ENCODE measurements around the gene SUMF1.
"Not testable (repeated sequence)": the region's sequence is repeated elsewhere in the genome, so short reads cannot be mapped to it uniquely, and the experiment has no call there.

Gene SUMF1

DNA sequence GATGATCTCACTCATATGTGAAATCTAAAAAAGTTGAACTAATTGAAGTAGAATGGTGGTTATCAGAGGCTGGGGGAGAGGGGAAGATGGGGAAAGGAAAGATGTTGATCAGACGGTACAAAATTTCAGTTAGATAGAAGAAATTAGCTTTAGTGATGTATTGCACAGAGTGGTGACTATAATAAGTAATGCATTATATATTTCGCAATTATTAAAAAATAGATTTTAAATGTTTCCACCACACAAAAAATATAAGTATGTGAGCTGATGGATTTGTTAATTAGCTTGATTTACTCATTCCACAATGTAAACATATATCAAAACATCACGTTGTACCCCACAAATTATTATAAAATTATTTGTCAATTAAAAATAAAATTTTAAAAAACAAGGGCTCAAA, 8.1 kb downstream of the SUMF1 start:
- DNase-seq = no peak

DNA sequence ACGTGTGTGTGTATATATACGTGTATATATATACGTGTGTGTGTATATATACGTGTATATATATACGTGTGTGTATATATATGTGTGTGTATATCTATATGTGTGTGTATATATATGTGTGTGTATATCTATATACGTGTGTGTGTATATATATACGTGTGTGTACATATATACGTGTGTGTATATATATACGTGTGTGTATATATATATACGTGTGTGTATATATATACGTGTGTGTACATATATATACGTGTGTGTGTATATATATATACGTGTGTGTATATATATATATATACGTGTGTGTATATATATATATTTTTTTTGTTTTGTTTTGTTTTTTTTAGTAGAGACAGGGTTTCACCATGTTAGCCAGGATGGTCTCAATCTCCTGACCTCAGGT, 10.3 kb downstream of the SUMF1 start:
- not testable (repeated sequence) for DNase-seq

DNA sequence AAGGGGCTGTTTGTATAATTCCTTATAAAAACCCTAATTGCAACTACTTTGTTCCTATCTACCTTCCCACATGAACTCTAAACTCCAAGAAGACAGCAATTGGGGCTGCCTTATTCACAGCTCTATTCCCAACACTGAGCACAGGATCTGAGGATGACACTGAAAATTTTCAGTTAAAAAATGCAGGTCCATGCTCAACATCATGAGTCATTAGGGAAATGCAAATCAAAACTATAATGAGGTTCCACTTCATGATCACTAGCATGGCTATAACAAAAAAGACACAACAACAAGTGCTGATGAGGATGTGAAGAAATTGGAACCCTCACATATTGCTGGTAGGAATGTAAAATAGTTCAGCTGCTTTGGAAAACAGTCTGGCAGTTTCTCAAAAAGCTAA, 12.9 kb downstream of the SUMF1 start:
- DNase-seq = no peak

DNA sequence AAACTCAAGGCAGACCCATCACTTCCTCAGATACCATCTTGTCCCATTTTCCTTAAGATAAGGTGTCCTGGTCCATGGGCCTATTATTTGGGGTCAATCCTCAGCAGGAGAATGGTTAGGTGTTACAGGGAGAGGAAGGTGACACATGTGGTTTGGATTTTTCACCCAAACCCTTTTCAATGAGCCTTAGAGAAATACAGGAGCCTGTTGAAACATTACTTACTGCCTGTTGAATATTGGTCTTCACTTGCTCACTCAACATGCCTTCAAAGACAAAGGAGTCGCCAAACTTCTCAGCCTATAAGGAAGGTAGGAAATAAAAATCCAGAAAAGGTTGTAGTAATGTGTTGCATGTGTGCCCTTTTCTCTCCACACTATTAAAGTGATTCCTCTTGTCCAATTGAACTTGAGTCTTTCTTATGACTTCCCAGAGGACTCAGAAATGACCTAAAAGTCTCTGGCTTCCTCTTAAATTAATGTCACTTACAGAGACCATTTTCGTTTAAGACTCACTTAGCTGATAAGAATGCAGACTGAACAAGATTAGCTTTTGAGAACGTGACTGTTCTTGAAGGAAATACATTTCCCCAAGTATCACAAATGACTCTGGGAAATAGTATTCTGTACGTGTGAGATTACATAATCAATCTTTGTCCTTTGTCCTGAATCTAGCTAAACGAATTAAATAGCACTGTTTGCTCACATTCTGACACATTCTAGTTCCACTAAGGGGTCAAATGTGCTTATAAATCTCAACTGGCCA, 17.8 kb downstream of the SUMF1 start:
- DNase-seq = no peak

DNA sequence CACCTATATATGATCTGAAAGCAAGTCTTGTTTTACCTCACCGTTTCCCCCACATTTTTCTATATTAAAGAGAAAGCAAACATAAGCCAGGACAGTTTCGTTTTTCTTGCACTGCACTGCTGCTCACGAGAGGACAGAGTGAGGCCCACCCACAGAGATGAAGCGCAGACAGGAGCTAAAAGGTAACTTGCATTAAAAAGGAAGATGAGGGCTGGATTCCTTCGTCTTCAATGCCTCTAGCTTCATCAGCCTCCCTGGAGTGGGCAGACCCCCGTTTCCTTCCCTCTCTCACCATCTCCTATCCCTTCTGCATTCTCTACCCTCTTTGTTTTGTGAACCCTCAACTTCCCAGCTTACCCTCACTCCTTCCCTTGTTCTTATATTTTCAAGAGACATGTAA, 18.9 kb downstream of the SUMF1 start:
- DNase-seq = no peak

DNA sequence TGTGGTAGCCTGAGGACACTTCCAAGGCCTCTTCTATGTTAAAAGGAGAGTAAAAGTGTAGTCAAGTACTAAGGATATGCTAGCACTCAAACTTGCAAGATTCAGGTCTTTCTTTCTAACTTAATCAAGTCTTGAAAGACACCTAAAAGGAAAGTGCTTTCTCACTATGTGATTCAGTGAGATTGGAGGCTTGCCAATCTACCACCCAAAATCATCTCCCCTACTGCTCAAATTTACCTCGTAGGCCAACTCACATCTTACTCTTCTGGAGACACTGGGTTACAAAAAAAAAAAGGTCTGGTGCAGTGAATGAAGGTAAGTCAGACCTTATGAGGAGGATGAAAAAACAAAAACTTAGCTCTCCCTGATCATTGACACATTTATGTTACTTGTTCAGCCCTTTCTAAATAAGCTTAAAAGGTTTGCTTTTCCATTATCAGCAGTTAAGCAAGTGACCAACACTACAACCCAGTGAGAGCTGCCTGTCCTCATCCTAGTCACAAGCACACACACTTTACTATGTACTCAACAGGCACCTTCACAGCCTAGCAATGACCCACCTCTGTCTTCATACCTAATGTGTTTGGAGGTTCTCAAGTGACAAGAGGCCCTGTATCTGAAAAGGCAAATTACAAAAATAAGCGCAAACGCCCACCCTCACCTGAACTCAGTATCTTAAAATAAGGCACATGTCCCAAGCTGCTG, 19.6 kb downstream of the SUMF1 start:
- DNase-seq = no peak

DNA sequence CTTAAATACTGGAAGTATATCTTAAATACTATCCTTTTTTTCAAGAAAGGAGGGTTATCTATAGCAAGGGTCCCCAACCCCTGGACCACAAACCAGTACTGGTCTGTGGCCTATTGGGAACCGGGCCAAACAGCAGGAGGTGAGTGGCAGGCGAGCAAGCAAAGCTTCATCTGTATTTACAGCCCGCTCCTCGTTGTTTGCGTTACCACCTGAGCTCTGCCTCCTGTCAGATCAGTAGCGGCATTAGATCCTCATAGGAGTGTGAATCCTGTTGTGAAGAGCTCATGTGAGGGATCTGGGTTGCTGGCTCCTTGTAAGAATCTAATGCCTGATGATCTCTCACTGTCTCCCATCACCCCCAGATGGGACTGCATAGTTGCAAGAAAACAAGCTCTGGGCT, 26.1 kb downstream of the SUMF1 start:
- no peak for DNase-seq

DNA sequence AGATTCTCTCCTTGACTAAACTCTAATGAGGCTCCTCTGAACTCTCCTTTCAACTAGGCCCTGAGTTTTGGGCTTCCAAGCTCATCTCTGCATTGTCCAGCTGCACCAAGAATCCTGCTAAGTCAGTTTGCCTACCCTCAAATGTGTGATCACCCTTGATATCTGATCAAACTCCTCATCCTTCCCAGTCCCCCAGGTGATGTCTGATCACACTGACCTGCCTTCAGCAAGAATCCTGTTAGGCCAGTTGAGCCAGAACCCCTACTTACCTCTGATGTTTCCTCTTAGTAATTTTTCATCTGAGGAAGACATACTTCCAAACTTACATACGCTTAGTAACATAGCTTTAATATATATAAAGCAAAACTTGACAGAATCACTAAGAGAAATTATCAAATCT, 28.8 kb downstream of the SUMF1 start:
- no peak for DNase-seq

DNA sequence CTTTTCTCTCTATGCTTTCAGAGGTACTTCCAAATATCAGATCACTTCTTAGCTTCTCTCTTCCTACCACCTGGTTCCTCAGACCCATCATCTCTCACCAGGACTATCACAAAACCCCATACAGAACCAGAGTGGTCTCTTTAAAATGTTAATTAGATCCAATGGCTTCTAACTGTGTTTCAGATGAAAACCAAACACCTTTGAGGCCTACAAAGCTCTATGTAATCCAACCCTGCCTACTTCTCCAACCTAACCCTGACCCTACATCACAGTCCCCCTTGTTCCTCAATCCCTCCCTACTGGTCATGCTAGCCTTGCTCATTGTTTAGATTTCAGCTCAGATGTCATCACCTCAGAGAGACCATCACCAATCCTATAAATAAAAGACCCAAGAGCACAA, 34.8 kb downstream of the SUMF1 start:
- no peak for DNase-seq

DNA sequence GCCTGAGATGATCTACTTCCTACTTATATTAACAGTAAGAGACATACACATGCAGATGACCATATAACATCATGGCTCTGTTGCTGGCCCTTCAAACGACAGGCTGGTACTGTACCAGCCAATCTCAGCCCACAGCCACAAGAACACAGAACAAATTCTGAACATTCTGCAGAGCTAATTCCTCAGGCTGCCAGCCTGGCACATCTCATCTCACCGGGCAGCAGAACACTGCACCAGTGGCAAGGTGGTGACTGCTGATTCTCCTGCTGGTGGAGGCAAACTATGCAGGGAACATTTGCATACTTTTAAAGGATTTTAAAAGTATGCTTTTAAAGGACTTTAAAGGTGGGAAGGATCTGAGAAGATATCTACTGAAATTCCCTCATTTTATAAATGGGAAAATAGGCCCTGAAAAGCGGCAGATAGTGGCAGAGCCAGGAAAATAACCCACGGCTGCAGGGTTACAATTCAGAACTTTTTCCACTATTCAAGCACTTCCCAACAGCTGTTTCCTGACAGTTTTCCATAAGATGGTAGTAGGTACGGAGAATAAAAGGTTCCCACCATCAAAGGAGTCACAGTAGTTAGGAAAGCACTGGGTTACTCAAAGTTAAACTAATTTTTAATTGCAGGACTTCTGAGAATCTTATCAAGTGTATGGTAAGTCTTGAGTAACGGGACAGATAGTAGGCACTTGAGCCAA, 37.3 kb downstream of the SUMF1 start:
- DNase-seq = no peak

DNA sequence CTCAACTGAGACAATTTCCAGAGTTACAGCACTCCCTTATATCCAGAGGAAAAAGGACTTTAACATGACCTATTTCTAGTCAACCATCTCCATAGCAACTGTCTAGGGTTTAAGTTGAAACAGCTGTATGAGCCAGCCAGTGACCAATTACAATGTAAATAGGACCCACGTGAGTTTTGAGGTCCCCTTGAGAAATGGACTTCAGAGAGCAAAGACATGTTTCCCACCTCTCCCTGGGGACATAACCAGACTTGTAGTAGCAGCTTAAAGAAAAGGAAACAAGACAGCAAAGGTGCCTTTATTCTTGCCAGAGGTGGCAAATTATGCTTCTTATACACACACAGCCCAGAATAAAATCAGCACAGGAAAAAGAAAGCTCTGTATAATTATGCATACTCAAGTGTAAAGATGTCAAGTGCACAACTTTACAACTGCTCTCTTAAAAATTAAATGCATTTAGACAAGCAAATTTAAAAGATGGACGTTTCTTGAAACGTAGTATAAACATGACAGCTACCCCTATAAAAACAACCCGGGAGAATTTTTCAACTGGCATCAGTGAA, 40.2 kb downstream of the SUMF1 start:
- DNase-seq = peak; percentile 33 to 49

DNA sequence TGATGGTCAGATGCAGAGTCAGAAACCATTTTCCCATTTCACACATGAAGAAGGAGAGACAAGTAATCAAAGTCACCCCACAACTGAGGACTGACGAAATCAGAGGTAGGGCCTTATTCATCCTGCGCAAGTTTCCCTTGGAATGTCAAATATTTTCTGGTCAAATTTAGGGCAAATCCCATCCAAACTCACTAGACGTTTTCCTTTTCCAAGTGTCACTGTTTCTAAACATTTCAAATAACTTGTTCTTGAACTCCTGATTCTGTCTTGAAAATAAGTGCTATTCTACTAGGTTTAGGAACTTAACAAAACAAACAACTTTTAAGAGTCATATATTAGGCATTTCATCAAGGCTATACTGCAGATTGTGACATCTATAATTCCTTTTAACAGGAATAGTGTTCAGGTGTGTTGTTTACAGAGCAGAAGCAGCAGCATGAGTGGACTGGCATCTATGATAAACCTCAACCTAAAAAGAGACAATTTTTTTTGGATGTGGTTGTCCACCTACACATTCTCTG, 40.7 kb downstream of the SUMF1 start:
- DNase-seq = no peak

DNA sequence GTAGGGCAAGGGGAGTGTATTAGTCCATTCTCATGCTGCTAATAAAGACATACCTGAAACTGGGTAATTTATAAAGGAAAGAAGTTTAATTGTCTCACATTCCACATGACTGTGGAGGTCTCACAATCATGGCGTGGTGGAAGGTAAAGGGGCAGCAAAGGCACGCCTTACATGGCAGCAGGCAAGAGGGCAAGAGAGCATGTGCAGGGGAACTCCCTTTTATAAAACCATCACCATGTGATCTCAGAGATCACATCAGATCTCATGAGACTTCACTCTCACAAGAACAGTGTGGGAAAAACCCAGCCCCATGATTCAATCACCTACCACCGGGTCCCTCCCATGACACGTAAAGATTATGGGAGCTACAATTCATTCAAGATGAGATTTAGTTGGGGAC, 41.4 kb downstream of the SUMF1 start:
- DNase-seq = no peak

DNA sequence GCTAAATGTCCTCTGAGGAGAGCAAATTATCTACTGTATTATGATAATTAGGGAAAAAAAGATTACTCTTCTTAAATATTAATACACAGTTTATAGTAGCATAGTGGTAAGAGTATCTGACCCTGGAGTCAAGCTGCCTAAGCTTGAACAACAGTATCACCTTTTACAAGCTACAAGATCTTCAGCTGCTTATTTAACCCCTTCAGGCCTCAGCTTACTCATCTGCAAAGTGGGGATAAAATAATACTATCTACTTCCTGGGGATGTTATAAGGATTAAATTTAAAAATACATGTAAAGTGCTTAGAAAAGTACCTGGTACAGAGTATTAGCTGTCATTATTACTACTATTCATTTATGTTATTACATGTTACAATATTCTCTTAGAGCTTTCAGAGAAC, 42.0 kb downstream of the SUMF1 start:
- no peak for DNase-seq

DNA sequence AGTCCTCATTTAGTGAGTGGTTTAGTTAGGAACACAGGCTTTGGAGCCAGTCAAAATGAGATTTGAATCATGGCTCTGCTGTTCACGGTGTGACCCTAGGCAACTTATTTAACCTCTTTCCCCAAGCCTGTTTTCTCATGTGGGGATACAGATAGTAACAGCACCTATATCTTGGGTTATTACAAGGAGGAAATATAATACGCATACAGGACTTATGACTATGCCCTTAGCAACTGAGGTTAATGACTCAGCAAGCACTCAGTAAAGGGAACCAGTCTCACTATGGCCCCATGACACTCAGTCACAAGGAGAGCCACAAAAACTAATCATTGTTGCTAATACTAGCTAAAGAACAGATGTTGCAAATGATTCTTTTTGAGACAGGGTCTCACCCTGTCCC, 45.9 kb downstream of the SUMF1 start:
- DNase-seq = no peak

DNA sequence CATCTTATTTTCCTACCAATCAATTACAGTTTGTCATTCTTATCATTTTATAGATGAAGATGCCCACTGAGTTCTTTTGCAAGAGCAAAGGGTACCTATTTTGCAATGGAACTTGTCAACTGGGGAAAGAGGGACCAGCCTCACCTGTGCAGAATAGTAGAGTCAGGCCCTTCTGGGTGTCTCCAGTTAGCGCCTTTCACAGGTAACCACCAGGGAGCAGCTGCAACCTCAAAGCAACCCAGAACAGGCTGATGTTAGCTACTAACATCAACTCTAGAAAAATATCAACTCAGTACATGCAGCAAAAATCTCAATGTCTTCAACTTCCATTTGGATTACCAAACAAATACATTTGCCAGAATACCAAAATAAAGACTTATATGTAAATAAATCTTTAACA, 47.1 kb downstream of the SUMF1 start:
- no peak for DNase-seq

DNA sequence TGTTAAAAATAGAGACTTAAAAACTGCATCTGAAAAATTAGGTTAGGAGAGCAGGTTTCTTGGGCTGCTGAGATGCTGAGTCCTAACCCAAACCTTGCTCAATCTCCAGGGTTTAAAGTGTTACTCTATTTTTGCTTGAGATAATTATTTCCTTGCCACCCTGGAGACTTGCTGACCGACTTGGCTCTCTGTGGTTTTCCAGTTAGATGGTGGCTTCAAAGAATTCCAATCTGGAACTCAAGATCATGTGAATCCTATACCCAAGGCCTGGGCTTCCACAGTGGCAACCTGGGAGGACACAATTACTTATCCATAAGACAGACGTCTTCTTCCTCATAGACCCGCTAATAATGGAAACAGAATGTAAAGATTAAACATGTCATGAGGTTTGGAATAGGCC, 47.7 kb downstream of the SUMF1 start:
- no peak for DNase-seq

DNA sequence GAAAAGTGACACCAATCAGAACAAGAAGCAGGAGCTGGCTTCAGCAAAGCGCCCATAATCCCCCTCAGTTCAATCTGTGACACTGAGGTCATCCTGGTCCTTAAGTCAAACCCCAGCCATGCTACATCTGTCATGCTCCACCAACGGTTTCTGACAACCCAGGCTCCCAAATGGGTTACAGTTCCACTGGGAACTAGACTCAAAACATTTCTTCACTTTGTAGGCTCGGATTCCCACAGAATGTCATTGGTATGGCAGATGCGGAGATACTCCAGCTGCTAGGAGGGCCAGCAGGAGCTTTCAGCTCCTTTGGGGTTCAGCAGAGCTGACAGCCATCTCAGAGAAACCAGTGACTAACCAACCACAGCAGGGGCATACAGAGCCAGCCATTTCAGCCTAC, 48.9 kb downstream of the SUMF1 start:
- no peak for DNase-seq

DNA sequence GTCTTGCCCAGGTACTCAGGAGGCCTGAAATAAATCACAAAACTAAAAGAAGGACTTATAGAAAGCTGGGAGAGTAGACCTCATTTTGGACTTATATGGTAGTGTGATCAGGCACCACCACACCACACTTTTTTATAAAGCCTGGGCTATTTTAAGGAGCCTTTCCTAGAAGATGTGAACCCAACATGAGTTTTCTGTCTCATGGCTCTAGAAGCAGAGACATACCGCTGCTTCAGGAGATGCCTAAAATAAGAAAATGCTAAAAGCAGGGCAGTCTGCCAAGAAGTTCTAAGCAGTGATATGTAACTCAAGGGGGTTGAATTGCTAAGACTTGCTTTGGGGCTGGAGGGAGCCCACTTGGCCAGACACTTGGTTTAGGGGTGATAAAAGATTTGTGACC, 49.6 kb downstream of the SUMF1 start:
- DNase-seq = no peak

DNA sequence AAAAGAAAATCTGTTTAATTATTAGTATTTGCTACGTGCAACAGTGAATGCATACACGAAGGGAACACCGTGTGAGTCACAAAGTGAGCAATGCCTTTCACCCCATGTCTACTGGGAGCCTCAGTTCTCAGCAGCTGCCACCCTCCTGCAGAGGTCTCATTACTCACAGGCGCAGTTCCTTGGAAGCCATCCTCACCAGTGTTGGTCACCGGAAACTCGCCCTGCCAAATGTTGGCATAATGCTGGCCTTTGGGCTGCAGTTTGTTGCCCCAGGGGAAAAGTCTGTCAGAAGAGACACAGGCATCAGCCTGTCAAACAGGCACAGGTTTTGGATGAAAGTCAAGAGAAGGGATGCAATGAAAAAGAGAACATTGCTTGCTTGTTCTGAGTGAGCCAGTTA, 50.1 kb downstream of the SUMF1 start:
- DNase-seq = no peak

DNA sequence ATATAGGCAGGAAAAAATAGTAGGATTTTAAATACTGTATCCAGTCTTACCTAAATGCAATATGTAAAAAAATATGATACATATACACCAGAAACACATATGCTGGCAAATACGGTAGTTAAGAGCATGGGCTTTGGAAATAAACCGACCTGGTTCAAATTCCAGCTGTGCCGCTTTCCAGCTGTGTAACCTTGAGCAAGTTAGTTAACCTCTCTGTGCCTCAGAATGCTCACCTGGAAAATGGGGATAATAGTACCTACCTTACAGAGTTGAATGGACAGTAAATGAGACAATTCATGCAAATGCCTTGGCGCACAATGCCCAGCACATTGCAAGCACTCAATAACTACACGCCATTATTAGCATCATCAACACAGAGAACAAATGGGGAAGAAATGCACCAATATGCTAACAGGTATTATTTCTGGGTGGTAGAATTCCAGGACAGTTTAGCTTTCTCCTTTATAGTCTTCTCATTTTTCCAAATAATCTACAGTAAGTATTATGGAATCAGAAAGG, 50.6 kb downstream of the SUMF1 start:
- DNase-seq = no peak

DNA sequence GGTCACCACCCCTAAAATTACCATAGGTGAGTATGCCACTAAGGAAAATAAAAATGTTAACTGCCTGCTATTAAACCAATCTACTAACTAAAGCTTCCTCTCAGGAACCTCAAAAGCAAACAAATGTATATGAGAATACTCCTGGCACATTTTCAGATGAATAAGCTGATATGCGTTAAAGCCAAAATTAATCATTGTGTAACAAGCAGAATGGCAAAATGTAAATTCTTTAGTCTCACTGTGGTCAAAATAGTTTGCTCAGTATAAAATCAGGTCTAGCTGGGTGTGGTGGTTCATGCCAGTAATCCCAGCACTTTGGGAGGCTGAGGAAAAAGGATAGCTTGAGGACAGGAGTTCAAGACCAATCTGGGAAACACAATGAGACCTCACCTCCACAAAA, 53.6 kb downstream of the SUMF1 start:
- no peak for DNase-seq

DNA sequence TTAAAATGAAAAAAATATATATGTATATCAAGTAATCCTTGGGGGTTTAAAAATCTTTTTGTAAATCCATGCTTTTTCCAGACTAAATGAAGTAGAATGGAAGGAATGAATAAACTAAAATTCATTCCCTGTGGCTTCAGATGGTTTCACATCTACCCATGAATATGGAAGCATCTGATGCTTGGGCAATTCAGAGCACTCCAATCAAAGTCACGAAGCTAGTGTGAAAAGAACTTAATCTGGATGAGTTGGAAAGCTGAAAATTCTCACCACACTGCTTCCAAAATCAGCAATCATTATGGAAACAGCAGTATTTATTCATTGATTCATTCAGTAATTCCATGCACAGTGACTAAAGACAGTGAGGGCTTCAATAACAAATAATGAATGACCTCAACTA, 55.2 kb downstream of the SUMF1 start:
- DNase-seq = no peak

Measured in SHP77 (cell line).